ENCODE data around the gene PITRM1. TPM values are rescaled to one million over a fixed set of nuclear protein-coding genes. Genes with fewer than 3 reads are reported as not detected.

PITRM1 gene
- total RNA-seq, 2 donors from 2014 or later, result 45.3 to 50.2 TPM

DNA sequence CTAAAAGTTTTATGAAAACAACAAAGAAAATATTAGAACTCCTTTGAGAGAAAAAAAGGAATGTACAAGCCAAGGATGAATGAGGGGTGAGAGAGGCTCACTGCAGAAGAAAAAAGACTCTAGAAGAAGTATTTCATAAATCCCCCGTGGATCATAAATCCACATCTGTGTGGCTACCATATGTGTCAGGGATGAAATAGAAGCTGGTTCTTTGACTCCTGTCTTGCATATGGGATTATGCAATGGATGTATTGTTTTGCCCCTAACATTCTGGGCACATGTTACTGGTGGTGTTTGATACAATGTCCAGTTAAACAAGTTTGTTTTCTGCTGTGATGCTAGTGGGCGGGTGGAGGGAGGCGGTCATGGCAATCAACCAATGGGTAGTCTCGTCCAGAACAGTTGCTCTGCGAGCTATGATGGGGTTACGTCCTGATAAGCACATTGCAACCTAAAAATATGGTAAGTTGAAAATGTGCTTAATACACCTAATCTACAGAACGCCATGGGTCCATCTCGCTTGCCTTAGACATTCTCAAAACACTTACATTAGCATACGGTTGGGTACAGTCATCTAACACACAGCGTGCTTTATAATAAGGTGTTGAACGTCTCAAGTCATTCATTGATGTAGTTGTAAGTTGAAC lies 34.1 kb upstream of the PITRM1 start:
- no peak overlapping the region for H3K9ac ChIP-seq (ENCODE audit: extremely low read depth, low read length, poor library complexity, severe bottlenecking)
- Mint-ChIP-seq H3K27me3 (ENCODE audit: insufficient read depth) (peaks cover 3% of the 10 kb centered on the region), H3K36me3 (ENCODE audit: low read depth) (no peaks in the 10 kb centered on the region), H3K9me3 (no peaks in the 10 kb centered on the region), H3K4me3 (no peak overlapping the region), H3K27ac (no peak overlapping the region), H3K4me1 (peaks cover 17% of the 10 kb centered on the region)
- H3K4me1 ChIP-seq (ENCODE audit: control insufficient read depth, insufficient read depth, low read length), result peaks cover 5% of the 10 kb centered on the region
- H3K4me3 ChIP-seq (ENCODE audit: low read length), result no peak overlapping the region
- H3K36me3 ChIP-seq (ENCODE audit: control insufficient read depth, insufficient read depth, low read length), result no peaks in the 10 kb centered on the region
- DNase-seq, result no peak
- 91 to 97% methylated on average over 6 to 11 of the region's 11 CpGs for WGBS, 2 experiments (ENCODE audit: insufficient coverage in 1 of 2, insufficient read length in 1 of 2)
- TF ChIP-seq, protein P1, sequence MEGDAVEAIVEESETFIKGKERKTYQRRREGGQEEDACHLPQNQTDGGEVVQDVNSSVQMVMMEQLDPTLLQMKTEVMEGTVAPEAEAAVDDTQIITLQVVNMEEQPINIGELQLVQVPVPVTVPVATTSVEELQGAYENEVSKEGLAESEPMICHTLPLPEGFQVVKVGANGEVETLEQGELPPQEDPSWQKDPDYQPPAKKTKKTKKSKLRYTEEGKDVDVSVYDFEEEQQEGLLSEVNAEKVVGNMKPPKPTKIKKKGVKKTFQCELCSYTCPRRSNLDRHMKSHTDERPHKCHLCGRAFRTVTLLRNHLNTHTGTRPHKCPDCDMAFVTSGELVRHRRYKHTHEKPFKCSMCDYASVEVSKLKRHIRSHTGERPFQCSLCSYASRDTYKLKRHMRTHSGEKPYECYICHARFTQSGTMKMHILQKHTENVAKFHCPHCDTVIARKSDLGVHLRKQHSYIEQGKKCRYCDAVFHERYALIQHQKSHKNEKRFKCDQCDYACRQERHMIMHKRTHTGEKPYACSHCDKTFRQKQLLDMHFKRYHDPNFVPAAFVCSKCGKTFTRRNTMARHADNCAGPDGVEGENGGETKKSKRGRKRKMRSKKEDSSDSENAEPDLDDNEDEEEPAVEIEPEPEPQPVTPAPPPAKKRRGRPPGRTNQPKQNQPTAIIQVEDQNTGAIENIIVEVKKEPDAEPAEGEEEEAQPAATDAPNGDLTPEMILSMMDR (conservative IDR thresholded peaks at IDR 0.05), result no peak
- no peak overlapping the region for H3K27ac ChIP-seq (ENCODE audit: low read depth, low read length)
- no peaks in the 10 kb centered on the region for H3K27me3 ChIP-seq (ENCODE audit: control insufficient read depth, insufficient read depth, low read length, poor library complexity, severe bottlenecking)
- H3K9me3 ChIP-seq (ENCODE audit: control insufficient read depth, low read length), result no peaks in the 10 kb centered on the region

- Histone ChIP-seq H3K36me3 (ENCODE audit: control insufficient read depth, insufficient read depth, low read length) (no peaks in the 10 kb centered on the region), H3K27ac (ENCODE audit: low read depth, low read length) (no peak overlapping the region), H3K9me3 (ENCODE audit: control insufficient read depth, low read length) (no peaks in the 10 kb centered on the region), H3K9ac (ENCODE audit: extremely low read depth, low read length, poor library complexity, severe bottlenecking) (no peak overlapping the region), H3K4me1 (ENCODE audit: control insufficient read depth, insufficient read depth, low read length) (peaks cover 5% of the 10 kb centered on the region), H3K4me3 (ENCODE audit: low read length) (no peak overlapping the region), H3K27me3 (ENCODE audit: control insufficient read depth, insufficient read depth, low read length, poor library complexity, severe bottlenecking) (no peaks in the 10 kb centered on the region)
- Mint-ChIP-seq H3K27me3 (ENCODE audit: insufficient read depth) (peaks cover 16% of the 10 kb centered on the region), H3K9me3 (no peaks in the 10 kb centered on the region), H3K27ac (no peak overlapping the region), H3K36me3 (ENCODE audit: low read depth) (no peaks in the 10 kb centered on the region), H3K4me3 (no peak overlapping the region), H3K4me1 (peaks cover 19% of the 10 kb centered on the region)
- 92 to 93% methylated on average over 2 to 4 of the region's 4 CpGs for WGBS, 2 experiments (ENCODE audit: insufficient coverage in 1 of 2, insufficient read length in 1 of 2)
- TF ChIP-seq, protein P1 (conservative IDR thresholded peaks at IDR 0.05), result no peak
- no peak for DNase-seq
These were observed 31.4 kb upstream of the PITRM1 start for GRCh38 chr10:3203972-3204371.

DNA sequence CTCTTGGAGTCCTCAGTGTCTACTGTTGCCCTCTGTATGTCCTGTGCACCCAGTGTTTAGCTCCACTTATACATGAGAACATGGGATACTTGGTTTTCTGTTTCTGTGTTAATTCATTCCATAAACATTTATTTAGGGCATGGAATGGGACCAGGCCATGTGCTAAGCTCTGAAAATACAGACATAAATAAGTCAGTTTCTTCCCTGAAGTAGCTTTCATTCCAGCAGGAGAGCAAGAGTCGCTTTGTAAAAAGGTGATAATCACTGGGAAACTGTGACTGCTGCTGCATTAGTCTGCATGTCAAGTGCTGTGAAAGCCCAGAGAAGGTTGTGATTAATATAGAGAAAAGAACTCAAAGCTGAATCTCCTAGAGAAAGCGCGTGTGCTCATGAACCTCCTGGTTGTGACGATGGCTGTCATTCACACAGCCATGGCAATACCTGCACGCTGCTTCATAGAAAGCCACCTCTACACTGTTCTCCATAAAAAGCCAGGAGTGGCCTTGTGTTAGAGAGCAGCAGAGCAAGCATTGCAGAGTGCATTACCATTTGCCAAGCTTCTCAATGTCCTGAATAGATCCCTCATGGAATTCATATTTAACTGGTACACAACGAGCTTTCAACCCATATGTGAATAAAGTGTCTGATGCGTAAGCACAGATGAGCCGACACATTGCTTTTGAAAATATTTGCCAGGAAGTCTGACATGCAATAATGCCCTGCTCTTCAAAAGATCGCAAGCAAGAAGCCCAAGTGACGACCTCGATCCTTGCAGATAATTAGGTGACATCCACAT lies 30.6 kb upstream of the PITRM1 start:
- H3K27me3 ChIP-seq (ENCODE audit: control insufficient read depth, insufficient read depth, low read length, poor library complexity, severe bottlenecking), result no peaks in the 10 kb centered on the region
- H3K36me3 ChIP-seq (ENCODE audit: control insufficient read depth, insufficient read depth, low read length), result no peaks in the 10 kb centered on the region
- peaks cover 5% of the 10 kb centered on the region for H3K4me1 ChIP-seq (ENCODE audit: control insufficient read depth, insufficient read depth, low read length)
- peak; percentile 45 for DNase-seq
- Mint-ChIP-seq H3K27me3 (ENCODE audit: insufficient read depth) (peaks cover 21% of the 10 kb centered on the region), H3K4me3 (no peak overlapping the region), H3K27ac (no peak overlapping the region), H3K4me1 (peaks cover 20% of the 10 kb centered on the region), H3K36me3 (ENCODE audit: low read depth) (no peaks in the 10 kb centered on the region), H3K9me3 (no peaks in the 10 kb centered on the region)
- WGBS, 2 experiments (ENCODE audit: insufficient coverage in 1 of 2, insufficient read length in 1 of 2), result 82 to 85% methylated on average over 11 of the region's 11 CpGs
- H3K9ac ChIP-seq (ENCODE audit: extremely low read depth, low read length, poor library complexity, severe bottlenecking), result no peak overlapping the region
- no peaks in the 10 kb centered on the region for H3K9me3 ChIP-seq (ENCODE audit: control insufficient read depth, low read length)
- no peak overlapping the region for H3K27ac ChIP-seq (ENCODE audit: low read depth, low read length)
- H3K4me3 ChIP-seq (ENCODE audit: low read length), result no peak overlapping the region
- TF ChIP-seq, protein P1 (conservative IDR thresholded peaks at IDR 0.05), result no peak
